Motor neuron (in vitro differentiated cells): Measurements from ENCODE around the gene GADD45B. TPM values are rescaled to one million over a fixed set of nuclear protein-coding genes. Genes with fewer than 3 reads are reported as not detected.

ENCODE experiments used
- ATAC-seq, 8 experiments: fragments of 200-7000 bp; cut with Tn5 transposase; replicated peaks in 6 of 8; 2 replicates each; pipeline ENCODE4 v1.8.0; 2021; ENCODE audit warnings: mild to moderate bottlenecking in 8 of 8, moderate library complexity in 8 of 8
- H3K27ac ChIP-seq, 2 donors: fragments of 250-450 bp; sonication (Bioruptor Pico); 2 replicates each; pipeline ENCODE4 v1.9.0; 2021; ENCODE audit warnings: antibody characterized with exemption in 2 of 2, mild to moderate bottlenecking in 2 of 2, moderate library complexity in 1 of 2
- H3K4me1 ChIP-seq, 2 donors: fragments of 250-450 bp; sonication (Bioruptor Pico); replicated peaks in 1 of 2; 2 replicates each; pipeline ENCODE4 v1.6.1; 2021; ENCODE audit warnings: antibody characterized with exemption in 2 of 2, mild to moderate bottlenecking in 2 of 2, moderate library complexity in 1 of 2
- H3K4me3 ChIP-seq, 5 donors: fragments of 250-450 bp; sonication (Bioruptor Pico); 2 replicates each; pipeline ENCODE4 v1.9.0; 2021; ENCODE audit warnings: antibody characterized with exemption in 5 of 5, mild to moderate bottlenecking in 5 of 5, moderate library complexity in 4 of 5
- WGBS, 10 experiments: fragments of 450-650 bp; shearing (Covaris generic); methylation state at CpG; one replicate each; pipeline ENCODE4 v1.0.0; 2022; 5-methylcytosine and 5-hydroxymethylcytosine counted together
- in situ Hi-C, 9 experiments: fragments of 400-800 bp; cut with MboI; loops; one replicate each; pipeline ENCODE4 v1.15.0; 2021; ENCODE audit warnings: low sequenced_read_pairs in 9 of 9, low pct_unique_long_range_greater_than_20kb in 2 of 9; ENCODE audit not compliant: unreplicated experiment in 9 of 9
- total RNA-seq, 8 experiments: library from RNA; unstranded; fragments of 300-600 nt; gene quantifications; 2 replicates each; pipeline versions ENCODE4 v1.2.3 to v1.2.4, GENCODE V29; 2022

Gene GADD45B
- 10 to 100 TPM in 7 of 8 experiments, 1 to 10 TPM in 1; 9.4 to 80.4 (median 20.8) TPM for total RNA-seq

- H3K4me1 ChIP-seq: peaks cover 8 to 23% of the 10 kb centered on the region in 2 donors
- 0 to 3% (median 0%) methylated on average over 2 to 21 of the region's 70 CpGs; no CpG with 5 or more reads in 3 of the 10 experiments for WGBS, 10 experiments
- peak within 1 kb of the TSS; percentile 27 to 95 (median 55) for H3K4me3 ChIP-seq
- in situ Hi-C loops: loop anchor here in 5 of 9 experiments (10.0 to 25.0 kb wide), 4 partner anchors 111 to 139 kb away; no protein-coding TSS in a partner anchor
- H3K27ac ChIP-seq: peak within 1 kb of the TSS in 1 of 2 donors; percentile 18
- peak; percentile 4 to 61 (median 48) for ATAC-seq
Observed at GRCh38 chr19:2475702-2476450, at the start of gene GADD45B. TSS of gene GADD45B (plus strand) at chr19:2476127. CDS start at chr19:2476359, 232 bp downstream.

GRCh38 chr19:2426611-2427428, 49.1 kb upstream of the GADD45B start:
- WGBS, 10 experiments: 0 to 12% (median 0%) methylated on average over 1 to 10 of the region's 66 CpGs; no CpG with 5 or more reads in 6 of the 10 experiments
- peak; percentile 17 to 44 (median 22) for ATAC-seq
- Histone ChIP-seq H3K27ac (peak overlapping the region; percentile 99 to 100), H3K4me3 (peak overlapping the region; percentile 74 to 99 (median 80)), H3K4me1 (peaks cover 27% of the 10 kb centered on the region in 2 donors)
- in situ Hi-C loops: no loop called here

GRCh38 chr19:2427429-2428320, 48.3 kb upstream of the GADD45B start, which contains the start of gene TIMM13:
TSS of gene TIMM13 (minus strand) at chr19:2427586. CDS start at chr19:2427533, 53 bp downstream.
- WGBS, 10 experiments: 0 to 4% (median 1%) methylated on average over 1 to 29 of the region's 77 CpGs; no CpG with 5 or more reads in 4 of the 10 experiments

GRCh38 chr19:2428321-2428690, 47.6 kb upstream of the GADD45B start:
- WGBS, 10 experiments: 5 to 80% (median 12%) methylated on average over 1 to 14 of the region's 25 CpGs; no CpG with 5 or more reads in 2 of the 10 experiments
- Histone ChIP-seq H3K4me3 (peak overlapping the region in 3 of 5 donors; percentile 76 to 99 (median 82)), H3K4me1 (peaks cover 27% of the 10 kb centered on the region in 2 donors), H3K27ac (peak overlapping the region; percentile 99 to 100)
- in situ Hi-C loops: no loop called here
- peak in 6 of 8 experiments; percentile 5 to 24 (median 12) for ATAC-seq

More at GRCh38 chr19:2427429-2428320, 48.3 kb upstream of the GADD45B start, which contains the start of gene TIMM13:
- H3K27ac ChIP-seq: peak within 1 kb of the TSS; percentile 99 to 100
- H3K4me1 ChIP-seq: peaks cover 27% of the 10 kb centered on the region in 2 donors
- in situ Hi-C loops: no loop called here
- peak; percentile 51 to 89 (median 82) for ATAC-seq
- peak within 1 kb of the TSS; percentile 74 to 99 (median 80) for H3K4me3 ChIP-seq

GRCh38 chr19:2428756-2429711, 46.9 kb upstream of the GADD45B start:
- in situ Hi-C loops: no loop called here
- 56 to 93% (median 75%) methylated on average over 2 to 21 of the region's 37 CpGs; no CpG with 5 or more reads in 4 of the 10 experiments for WGBS, 10 experiments
- ATAC-seq: no peak
- peaks cover 27% of the 10 kb centered on the region in 2 donors for H3K4me1 ChIP-seq
- no peak overlapping the region for H3K4me3 ChIP-seq
- H3K27ac ChIP-seq: peak overlapping the region in 1 of 2 donors; percentile 100

- ATAC-seq: no peak
- 60 to 90% (median 80%) methylated on average over 1 to 7 of the region's 25 CpGs; no CpG with 5 or more reads in 6 of the 10 experiments for WGBS, 10 experiments
- in situ Hi-C loops: no loop called here
- peaks cover 23 to 25% of the 10 kb centered on the region in 2 donors for H3K4me1 ChIP-seq
- no peak overlapping the region for H3K4me3 ChIP-seq
- H3K27ac ChIP-seq: no peak overlapping the region
Observed at GRCh38 chr19:2429917-2430535, 45.9 kb upstream of the GADD45B start.

GRCh38 chr19:2431318-2432055, 44.4 kb upstream of the GADD45B start:
- 86 to 100% (median 96%) methylated on average over 1 to 16 of the region's 37 CpGs; no CpG with 5 or more reads in 5 of the 10 experiments for WGBS, 10 experiments
- ATAC-seq: no peak
- in situ Hi-C loops: no loop called here

GRCh38 chr19:2432131-2432848, 43.6 kb upstream of the GADD45B start:
- in situ Hi-C loops: no loop called here
- 93% methylated on average over 3 of the region's 25 CpGs; no CpG with 5 or more reads in 9 of the 10 experiments for WGBS, 10 experiments
- Histone ChIP-seq H3K4me3 (no peak overlapping the region), H3K4me1 (peaks cover 9 to 11% of the 10 kb centered on the region in 2 donors), H3K27ac (no peak overlapping the region)
- ATAC-seq: no peak

More at GRCh38 chr19:2431318-2432055, 44.4 kb upstream of the GADD45B start:
- Histone ChIP-seq H3K4me1 (peaks cover 10 to 13% of the 10 kb centered on the region in 2 donors), H3K4me3 (no peak overlapping the region), H3K27ac (no peak overlapping the region)

- no peak for ATAC-seq
- Histone ChIP-seq H3K27ac (no peak overlapping the region), H3K4me1 (peaks cover 1 to 2% of the 10 kb centered on the region in 2 donors), H3K4me3 (no peak overlapping the region)
- no CpG with 5 or more reads among the region's 30 CpGs for WGBS, 10 experiments
- in situ Hi-C loops: no loop called here
Observed at GRCh38 chr19:2433854-2434253, 42.1 kb upstream of the GADD45B start.

GRCh38 chr19:2434267-2434666, 41.7 kb upstream of the GADD45B start:
- H3K4me3 ChIP-seq: no peak overlapping the region
- 80 to 96% (median 94%) methylated on average over 1 to 8 of the region's 22 CpGs; no CpG with 5 or more reads in 6 of the 10 experiments for WGBS, 10 experiments
- ATAC-seq: peak in 1 of 8 experiments; percentile 13
- H3K27ac ChIP-seq: no peak overlapping the region
- no peaks in the 10 kb centered on the region for H3K4me1 ChIP-seq
- in situ Hi-C loops: no loop called here
